ENCODE measurements around the gene TAF4.
"Not testable (repeated sequence)": the region's sequence is repeated elsewhere in the genome, so short reads cannot be mapped to it uniquely, and the experiment has no call there.

TAF4 gene

GRCh38 chr20:61958773-61959700, 106.6 kb downstream of the TAF4 start:
- DNase-seq: no peak

GRCh38 chr20:61957961-61958715, 107.5 kb downstream of the TAF4 start:
- no peak for DNase-seq

GRCh38 chr20:61956396-61957342, 109.0 kb downstream of the TAF4 start:
- no peak for DNase-seq

GRCh38 chr20:61955668-61956395, 109.8 kb downstream of the TAF4 start:
- no peak for DNase-seq

- DNase-seq: no peak
These were observed 111.2 kb downstream of the TAF4 start for GRCh38 chr20:61954276-61955021.

- no peak for DNase-seq
These were observed 112.4 kb downstream of the TAF4 start for GRCh38 chr20:61953037-61954021.

- no peak for DNase-seq
These were observed 113.8 kb downstream of the TAF4 start for GRCh38 chr20:61951695-61952533.

- DNase-seq: no peak
These were observed 115.0 kb downstream of the TAF4 start for GRCh38 chr20:61950641-61951071.

- no peak for DNase-seq
These were observed 115.7 kb downstream of the TAF4 start for GRCh38 chr20:61949714-61950640.

- no peak for DNase-seq
These were observed 116.3 kb downstream of the TAF4 start for GRCh38 chr20:61949363-61949713.

GRCh38 chr20:61948586-61949362, 116.9 kb downstream of the TAF4 start:
- DNase-seq: no peak

GRCh38 chr20:61948056-61948455, 117.6 kb downstream of the TAF4 start:
- DNase-seq: not testable (repeated sequence)

GRCh38 chr20:61945495-61945894, 120.2 kb downstream of the TAF4 start:
- not testable (repeated sequence) for DNase-seq

- DNase-seq: not testable (repeated sequence)
These were observed 120.7 kb downstream of the TAF4 start for GRCh38 chr20:61944967-61945366.

- no peak for DNase-seq
These were observed 123.2 kb downstream of the TAF4 start for GRCh38 chr20:61942526-61942925.

- no peak for DNase-seq
These were observed 123.8 kb downstream of the TAF4 start for GRCh38 chr20:61941721-61942405.
